NCI-H1105 treated with DMSO at 0.1 percent for 48 hours (cell line): ENCODE results near the gene MMP15.
"Not testable (repeated sequence)": the region's sequence is repeated elsewhere in the genome, so short reads cannot be mapped to it uniquely, and the experiment has no call there.

Source experiments
- DNase-seq: peaks from one replicate; lab custom pipeline; 2025; lab: John Stamatoyannopoulos, UW

MMP15 gene

DNA sequence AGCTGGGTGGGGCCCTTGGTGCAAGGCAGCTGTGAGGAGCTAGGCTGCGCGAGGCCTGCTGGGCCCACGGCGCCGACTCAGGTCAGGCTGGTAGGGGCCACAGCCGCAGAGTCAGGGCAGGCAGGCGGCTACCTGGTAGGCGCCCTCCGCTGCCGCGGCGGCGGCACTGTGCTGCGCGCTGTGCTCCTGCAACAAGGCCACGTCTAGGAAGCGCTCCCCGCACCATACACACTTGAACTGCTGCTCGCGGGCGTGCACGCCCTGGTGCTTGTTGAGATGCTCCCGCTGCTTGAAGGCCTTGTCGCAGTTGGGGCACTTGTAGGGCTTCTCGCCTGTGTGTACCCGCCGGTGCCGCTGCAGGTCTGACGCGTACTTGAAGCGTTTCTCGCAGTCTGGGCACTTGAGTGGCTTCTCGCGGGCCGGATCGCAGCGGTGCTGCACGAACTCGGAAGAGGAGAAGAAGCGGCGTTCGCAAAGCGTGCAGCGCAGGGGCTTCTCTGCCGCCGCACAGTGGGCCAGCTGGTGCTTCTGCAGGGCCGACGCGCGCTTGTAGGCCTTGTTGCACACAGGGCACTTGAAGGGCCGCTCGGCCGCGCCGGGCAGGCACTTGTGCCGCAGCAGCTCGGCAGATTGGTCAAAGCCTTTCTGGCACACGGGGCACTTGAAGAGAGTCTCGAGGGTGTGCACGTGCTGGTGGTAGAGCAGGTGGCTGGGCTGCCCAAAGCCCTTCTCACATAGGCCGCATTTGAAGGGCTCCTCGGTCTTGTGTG lies 29.0 kb upstream of the MMP15 start:
- no peak for DNase-seq

DNA sequence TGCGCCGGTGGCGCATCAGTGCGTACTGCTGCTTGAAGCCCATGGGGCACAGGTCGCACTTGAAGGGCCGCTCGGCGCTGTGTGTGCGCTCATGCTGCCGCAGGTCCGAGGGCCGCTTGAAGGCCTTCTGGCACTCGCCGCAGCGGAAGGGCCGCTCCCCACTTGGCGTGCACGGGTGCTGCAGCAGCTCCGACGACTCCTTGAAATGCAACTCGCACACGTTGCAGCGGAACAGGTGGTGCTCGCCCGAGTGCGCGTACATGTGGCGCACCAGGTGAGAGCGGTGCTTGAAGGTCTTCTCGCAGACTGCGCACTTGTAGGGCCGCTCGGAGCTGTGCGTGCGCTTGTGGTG lies 28.4 kb upstream of the MMP15 start:
- no peak for DNase-seq

DNA sequence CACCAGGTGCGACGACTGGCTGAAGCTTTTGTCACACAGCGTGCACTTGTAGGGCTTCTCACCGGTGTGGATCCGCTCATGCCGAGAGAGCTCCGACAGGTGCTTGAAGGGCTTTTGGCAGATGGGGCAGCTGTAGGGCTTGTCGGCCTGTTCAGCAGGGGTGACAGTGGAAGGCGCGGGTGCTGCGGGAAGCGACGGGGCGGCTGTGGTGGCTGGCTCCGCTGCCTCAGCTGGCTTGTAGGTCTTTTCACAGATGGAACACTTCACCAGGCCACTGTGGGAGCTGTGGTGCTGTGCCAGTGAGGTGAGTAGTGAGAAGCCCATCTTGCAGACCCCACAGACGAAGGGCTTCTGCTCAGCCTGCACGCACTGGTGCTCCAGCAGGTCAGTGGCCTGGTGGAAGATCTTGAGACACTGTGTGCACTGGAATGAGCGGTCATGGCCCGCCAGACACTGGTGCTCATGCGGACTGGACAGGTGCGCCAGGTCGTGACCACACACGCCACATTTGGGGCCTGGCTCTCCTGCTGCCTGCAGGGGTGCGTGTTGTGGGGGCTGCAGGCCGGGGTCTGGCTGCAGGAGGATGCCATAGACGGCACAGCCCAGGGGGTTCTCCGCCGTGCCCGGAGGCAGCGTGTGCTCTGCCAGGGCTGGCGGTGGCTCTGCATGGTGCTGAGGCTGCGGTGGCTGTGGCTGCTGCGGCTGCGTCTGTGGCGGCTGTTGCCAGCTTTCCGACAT lies 27.9 kb upstream of the MMP15 start:
- no peak for DNase-seq

DNA sequence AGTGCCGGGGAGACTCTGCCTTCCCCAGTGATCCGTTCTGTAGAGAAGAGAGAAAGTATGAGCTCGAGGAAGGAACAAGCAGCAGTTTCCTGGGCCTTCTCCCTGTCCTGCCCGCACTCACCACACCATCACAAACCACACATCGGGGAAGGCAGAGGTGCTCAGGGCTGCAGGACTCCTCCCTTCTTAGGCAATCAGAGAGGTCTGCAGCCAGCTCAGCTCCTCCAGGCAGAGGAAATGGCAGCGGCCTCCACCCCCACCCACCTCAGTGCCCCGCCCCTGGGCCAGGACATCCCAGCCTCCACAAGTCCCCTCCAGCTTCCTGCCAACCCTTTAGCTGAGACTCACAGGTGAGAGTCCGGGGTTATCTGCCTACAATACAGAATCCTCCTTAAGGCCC lies 27.1 kb upstream of the MMP15 start:
- DNase-seq, result no peak

DNA sequence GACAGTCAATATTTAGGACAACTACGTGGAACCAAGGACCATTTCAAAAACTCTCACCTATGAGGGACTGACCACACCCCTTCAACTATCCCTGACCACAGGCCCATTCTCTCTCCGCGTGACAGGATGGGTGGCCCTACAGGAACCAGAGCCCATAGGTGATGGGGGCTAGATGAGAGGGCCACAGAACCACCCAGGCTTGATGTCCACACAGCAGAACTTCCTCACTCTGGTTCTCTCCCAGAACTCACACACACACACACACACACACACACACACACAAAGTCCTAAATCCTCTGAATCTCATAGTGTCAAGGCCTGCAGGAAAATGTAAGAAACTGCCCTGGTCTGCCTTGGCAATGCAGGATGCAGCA lies 26.6 kb upstream of the MMP15 start:
- DNase-seq, result no peak

DNA sequence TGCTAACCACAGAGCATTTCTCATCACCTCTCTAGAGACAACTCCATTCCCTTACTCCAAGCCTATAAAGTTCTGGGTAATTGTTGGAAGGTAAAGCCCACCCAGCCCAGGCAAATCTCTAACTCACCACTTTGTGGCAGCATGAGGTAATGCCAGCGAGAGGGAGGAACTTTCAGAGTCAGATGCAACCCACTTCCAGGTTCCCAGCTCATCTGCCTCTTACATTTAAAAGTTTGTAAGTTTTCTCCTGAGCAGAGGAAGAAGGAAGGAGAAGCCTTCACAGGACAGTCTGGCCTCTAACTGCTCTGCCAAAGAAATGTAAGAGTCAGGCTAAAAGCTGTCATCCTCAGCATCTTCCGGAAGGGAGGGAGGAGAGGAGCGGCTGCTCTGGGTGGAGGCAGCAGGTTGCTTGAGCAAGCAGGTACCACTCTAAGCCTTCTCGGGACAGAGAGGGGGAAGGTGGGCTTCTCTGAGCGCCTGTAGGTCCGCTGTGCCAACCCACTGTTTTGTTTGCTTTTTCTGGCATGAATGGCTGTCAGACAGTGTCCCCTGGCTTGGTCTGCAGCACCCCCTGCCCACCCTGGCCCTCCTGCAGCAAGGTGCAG lies 26.1 kb upstream of the MMP15 start:
- DNase-seq, result no peak

DNA sequence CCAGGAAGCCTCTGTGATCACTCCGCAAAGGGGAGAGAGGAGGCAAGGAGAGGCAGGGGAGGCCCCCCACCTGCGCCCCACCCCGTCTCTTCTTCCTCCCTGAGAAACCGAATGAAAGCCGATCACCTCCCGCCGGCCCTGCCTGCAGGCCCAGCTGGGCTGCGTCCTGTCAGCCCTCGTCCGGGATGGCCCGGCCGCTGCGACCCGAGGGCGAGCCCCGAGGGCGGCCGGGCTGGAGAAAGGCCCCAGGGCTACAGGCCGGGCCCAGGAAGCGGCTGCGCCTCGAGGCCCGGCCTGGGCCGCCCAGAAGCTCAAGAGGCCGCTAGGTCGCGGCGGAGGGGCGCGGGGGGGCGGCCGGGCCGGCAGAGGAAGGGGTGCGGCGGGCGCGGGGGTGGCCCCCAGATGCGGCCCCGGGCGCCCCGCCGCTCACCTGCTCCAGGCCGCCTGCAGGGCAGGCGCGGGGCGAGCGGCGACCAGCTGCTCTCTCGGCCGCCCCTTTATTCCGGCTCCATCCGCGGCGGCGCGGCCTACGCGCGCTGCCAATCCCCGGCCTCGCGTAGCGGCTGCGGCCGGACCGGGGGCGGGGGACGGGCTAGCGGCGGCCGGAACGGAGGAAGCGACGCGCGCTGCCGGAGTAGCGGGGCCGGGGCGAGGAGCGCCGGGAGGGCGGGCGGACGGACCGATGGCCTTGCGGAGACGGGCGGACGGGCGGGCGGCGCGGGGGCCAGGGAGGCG lies 25.4 kb upstream of the MMP15 start, which contains the start of gene ZNF319:
Gene ZNF319 (minus strand): TSS at position 702 of the 735 bp plus-strand sequence. CDS start 2,407 bp downstream, outside the sequence.
- DNase-seq, result no peak

DNA sequence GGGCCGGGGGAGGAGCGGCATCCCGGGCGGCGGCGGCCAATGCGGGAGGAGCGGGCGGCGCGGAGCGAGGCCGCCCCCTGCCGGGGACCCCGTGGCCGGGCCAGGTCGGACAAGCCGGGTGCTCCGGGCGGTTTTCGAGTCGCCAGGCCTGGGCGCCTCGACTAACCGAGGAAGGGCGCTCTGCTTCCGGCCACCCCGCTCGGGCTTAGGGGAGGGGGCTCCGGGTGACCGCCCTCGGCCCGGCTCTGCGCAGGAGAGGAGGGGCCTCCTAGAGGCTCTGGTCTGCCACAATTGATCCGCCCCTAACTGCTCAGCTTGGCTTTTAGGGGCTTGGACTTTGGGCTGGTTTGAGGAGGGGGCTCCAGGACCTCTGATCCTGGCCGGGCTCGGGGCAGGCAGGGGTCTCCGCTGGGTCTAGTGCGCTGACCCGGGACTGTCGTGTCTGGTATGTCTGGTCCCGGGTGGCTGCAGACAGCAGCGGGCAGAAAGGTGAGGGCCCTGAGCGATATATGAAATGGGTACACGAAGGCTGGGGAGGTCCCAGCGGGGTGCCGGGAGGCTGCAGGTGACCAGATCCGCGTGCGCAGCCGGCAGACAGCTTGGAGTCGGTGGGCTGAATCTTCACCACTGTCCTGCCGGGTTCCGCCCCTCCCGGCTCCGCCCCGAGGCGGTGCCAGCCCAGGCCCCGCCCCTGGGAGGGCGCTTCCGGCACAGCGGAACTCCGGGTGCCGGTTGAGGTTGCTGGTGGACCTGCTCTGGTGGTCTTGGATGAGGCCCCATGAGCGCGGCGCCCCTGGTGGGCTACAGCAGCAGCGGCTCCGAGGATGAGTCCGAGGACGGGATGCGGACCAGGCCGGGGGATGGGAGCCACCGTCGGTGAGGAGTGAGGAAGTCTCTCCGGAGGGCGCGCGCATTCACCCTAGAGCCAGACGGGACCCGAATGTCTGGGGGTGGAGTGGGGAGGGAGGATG lies 24.6 kb upstream of the MMP15 start, which contains the start of gene USB1:
Gene USB1 (plus strand): TSS at position 702 of the 971 bp plus-strand sequence. CDS start 77 bp downstream, at position 779.
- peak; percentile 64 for DNase-seq

DNA sequence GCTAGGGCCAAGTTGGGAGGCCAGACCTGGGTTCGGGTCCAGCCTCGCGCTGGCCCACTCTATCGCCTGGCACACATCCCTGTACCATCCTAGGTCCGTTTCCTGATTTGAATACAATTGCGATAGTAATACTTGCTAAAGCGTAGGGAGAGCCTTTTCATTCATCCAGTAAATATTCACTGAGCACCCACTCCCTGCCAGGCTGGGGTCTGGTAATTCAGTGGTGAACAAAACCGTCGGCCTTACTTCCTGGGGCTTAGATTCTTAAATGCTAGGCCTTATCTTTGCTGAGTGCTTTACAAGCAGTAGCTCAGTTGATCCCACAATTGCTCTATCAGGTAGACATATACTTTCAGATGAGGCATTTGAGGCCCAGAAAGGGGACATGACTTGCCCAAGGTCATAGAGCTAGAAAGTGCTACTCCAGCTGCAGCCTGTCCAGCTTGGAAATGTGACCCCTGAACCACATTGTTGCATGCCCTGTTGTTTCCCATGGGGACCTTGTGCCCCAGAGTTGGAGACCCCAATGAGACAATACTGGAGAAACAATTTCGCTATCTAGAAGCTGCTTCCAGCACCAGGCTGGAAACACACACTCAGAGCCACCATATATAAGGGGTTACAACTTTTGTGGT lies 23.7 kb upstream of the MMP15 start:
- DNase-seq, result no peak

DNA sequence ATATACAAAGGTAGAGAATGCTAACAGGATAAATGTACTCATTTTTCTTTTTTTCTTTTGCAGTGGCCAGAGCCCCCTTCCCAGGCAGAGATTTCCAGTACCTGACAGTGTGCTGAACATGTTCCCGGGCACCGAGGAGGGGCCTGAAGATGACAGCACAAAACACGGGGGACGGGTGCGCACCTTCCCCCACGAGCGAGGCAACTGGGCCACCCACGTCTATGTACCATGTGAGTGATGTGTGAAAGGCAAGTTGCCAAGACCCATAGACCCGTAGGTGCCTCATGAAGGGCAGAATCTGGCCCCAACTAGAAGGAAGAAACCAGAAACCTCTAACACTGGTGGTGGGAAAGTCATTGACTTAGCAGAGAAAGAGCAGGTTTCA lies 23.1 kb upstream of the MMP15 start:
- DNase-seq, result no peak

DNA sequence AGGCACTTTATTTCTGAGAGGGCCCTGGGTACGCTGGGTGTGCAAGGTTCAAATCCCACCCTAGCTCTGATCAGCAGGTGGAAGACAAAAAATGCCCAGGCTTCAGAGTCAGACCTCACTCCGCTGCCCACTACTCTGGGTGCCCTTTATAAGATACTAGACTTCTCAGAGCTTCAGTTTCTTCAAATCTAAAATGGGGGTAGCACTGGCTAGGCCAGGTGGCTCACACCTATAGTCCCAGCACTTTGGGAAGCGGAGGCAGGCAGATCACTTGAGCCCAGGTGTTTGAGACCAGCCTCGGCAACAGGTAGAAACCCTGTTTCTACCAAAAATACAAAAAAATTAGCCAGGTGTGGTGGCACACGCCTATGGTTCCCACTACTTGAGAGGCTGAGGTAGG lies 22.6 kb upstream of the MMP15 start:
- DNase-seq, result no peak

DNA sequence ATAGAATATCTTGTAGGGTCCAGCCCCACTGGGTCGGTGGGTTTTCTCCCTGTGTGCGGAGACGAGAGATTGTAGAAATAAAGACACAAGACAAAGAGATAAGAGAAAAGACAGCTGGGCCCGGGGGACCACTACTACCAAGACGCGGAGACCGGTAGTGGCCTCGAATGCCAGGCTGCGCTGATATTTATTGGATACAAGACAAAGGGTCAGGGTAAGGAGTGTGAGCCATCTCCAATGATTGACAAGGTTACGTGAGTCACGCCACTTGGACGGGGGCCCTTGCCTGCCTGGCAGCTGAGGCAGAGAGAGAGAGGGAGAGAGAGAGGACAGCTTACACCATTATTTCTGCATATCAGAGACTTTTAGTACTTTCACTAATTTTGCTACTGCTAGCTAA lies 20.8 kb upstream of the MMP15 start:
- not testable (repeated sequence) for DNase-seq

DNA sequence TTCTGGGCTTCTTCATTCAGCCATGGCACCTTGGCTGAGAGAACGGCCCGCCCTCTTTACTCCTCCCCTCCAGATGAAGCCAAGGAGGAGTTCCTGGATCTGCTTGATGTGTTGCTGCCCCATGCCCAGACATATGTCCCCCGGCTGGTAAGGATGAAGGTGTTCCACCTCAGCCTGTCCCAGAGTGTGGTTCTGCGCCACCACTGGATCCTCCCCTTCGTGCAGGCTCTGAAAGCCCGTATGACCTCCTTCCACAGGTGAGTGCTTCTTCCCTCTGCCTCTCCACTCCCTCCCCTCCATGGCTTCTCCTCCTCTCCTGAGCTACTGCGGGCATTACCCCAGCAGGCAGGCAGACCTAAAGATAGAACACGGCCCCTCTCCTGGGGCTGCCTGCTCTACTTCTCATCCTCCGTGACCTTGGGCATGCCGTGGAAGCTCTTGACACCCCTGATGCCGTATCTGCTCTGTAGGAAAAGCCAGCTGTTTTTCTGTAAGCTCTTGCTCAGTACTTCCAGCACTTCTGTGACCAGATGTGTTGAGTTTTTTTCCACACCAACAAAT lies 15.6 kb upstream of the MMP15 start:
- DNase-seq, result no peak

DNA sequence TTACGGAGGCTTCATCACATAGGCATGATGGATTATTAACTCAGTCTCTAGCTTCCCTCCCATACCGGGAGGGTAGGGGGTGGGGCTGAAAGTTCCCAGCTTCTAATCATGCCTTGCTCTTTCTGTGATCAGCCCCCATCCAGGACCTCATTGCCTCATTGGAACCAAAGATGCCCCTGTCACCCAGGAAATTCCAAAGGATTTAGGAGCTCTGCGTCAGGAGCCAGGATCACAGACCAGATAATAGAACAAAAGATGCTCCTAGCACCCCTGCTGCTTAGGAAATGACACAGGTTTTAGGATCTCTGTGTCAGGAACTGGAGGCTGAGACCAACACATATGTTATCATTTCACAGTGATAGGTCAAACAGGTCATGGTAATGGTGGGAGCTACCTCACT lies 14.7 kb upstream of the MMP15 start:
- no peak for DNase-seq

DNA sequence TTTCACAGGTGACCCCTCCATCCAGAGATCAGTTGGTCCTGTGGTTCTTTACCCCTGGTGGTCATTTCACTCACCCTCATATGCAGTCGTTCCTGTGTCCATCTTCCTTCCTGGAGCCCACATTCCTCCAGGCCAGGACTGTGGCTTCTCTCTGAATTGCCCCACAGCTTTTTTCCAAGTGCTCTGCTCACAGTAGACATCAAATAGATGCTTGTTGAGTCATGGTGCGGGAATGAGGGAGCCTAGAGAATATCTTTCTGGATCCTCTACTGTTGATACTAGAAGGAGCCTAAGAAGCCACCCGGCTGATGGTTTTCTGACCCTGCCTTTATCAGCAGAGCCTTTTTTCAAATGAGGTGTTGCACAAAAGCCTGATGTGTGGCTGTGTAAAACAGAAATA lies 13.9 kb upstream of the MMP15 start:
- no peak for DNase-seq

DNA sequence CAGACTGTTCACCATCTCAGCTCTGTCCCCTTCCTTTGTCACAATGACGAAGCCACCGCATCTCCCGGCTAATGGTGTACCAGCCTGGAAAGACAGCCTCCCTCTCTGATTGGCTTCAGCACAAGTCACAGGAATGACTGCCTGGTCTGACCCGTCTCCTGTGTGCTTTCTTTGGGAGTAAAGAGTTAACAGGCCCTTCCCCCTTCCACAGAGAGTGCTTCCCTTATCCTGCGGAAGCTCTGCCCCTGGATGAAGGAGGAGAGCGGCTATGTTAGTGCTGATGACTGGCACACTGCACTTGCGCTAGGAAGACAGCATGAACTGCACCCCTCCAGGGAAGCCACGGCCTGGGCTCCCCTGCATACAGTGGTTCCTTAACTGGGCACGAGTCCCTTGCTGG lies 13.1 kb upstream of the MMP15 start:
- no peak for DNase-seq

DNA sequence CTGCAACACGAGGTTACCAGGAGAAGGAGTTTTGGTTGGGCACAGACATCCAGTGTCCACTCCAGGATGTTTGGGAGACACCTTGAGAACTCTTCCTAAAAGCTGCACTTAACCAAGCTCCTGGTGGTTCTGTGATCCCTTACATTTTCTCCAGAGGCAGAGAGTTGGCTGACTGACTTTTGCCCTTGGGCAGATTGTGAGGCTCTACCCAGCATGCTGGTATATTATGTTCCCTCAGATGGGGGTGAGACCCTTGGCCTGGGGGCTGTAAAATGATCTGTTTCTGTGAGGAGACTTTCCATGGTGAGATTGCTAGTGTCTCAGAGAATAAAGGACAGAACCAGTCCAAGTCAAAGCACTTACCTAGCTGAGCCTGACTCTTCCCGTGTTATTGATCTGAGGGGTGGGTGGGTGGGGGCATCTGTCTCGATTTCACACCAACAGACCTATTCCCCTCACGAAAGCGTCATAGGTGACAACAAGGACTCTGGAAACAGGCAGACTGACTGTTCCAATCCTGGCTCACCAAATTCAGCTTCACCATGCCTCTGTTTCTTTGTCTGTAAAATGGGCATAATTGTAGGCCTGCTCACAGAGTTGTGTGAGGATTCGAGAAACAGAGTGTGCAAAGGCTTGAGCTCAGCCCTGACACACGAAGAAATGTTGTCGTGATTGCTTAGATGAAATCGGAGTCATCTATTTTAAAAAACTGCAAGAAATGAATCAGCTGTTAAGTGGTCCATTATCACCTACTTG lies 12.2 kb upstream of the MMP15 start:
- no peak for DNase-seq

DNA sequence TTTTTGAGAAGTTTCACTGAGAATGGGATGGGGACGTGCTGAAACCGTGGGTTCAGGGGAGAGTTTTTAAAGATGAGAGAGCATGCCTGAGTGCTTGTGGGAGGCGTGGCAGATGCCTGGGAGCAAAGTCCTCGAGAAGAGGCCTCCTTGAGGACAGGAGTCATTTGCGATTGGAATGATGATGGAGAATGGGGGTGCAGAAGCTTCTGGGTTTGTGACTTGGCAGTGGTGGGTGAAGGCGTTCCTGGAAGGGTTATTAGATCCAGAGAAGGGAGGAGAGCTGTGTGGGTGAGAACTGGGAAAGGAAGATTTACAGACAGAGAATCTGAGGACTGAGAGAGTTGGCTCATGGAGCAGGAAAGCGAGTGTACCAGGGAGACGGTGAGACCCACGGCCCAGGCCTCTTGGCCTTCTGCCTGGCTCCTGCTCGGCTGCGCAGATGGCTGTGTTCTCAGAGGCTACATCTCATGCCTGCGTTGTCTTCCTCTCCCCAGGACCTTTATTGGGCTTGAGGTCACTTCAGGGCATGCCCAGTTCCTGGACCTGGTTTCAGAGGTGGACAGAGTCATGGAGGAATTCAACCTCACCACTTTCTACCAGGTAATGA lies 8.6 kb upstream of the MMP15 start:
- no peak for DNase-seq

DNA sequence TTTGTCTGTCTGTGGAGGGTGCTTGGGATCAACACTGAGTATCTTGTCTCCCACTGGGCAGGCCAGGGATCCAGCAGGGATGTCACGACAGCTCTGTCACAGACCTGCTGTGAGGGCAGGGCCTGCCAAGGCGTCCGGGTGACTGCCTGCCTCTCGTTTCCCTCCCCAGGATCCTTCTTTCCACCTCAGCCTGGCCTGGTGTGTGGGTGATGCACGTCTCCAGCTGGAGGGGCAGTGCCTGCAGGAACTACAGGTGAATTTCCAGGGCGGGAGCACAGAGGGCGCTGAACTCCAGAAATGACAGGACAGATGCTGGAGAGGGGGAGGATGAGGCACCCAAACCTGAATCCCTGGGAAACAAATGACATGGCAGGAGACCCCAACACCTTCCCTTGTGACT lies 6.8 kb upstream of the MMP15 start:
- DNase-seq, result no peak
